ENCODE data around the gene MARCHF3.
"Not testable (repeated sequence)": the region's sequence is repeated elsewhere in the genome, so short reads cannot be mapped to it uniquely, and the experiment has no call there.

Gene MARCHF3

DNA sequence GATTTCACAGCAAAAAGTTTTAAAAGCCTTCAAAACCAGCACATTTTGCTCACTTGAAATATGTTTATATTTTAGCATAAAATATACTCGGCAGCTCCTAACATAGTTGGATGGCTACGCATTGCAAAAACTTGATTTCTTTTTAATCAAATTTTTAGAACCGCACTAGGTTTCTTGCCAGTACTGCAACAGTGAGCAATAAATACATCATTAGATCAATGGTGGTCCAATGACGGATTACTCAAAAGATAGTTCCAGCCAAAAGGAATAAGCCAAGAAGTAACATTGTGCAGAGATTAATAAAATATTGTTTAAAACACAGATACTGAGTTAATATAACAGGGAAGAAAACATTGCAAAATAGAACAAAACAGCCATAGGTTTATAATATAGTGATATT is 5.5 kb downstream of the MARCHF3 start:
- H3K4me2 ChIP-seq (ENCODE audit: low read length), result no peak overlapping the region
- no peak overlapping the region for H3K9ac ChIP-seq
- H3K27me3 ChIP-seq (ENCODE audit: control insufficient read depth, insufficient read depth, low read length), result no peaks in the 10 kb centered on the region
- H3K4me3 ChIP-seq (ENCODE audit: low read depth, low read length), result no peak overlapping the region
- H3K27ac ChIP-seq, result no peak overlapping the region
- no peak overlapping the region for H2AFZ ChIP-seq
- TF ChIP-seq, protein P1, sequence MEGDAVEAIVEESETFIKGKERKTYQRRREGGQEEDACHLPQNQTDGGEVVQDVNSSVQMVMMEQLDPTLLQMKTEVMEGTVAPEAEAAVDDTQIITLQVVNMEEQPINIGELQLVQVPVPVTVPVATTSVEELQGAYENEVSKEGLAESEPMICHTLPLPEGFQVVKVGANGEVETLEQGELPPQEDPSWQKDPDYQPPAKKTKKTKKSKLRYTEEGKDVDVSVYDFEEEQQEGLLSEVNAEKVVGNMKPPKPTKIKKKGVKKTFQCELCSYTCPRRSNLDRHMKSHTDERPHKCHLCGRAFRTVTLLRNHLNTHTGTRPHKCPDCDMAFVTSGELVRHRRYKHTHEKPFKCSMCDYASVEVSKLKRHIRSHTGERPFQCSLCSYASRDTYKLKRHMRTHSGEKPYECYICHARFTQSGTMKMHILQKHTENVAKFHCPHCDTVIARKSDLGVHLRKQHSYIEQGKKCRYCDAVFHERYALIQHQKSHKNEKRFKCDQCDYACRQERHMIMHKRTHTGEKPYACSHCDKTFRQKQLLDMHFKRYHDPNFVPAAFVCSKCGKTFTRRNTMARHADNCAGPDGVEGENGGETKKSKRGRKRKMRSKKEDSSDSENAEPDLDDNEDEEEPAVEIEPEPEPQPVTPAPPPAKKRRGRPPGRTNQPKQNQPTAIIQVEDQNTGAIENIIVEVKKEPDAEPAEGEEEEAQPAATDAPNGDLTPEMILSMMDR (IDR thresholded peaks at IDR 0.05), result no peak
- H3K79me2 ChIP-seq, result no peaks in the 10 kb centered on the region
- H3K4me1 ChIP-seq, result no peaks in the 10 kb centered on the region
- H3K36me3 ChIP-seq (ENCODE audit: control insufficient read depth, insufficient read depth, low read length), result no peaks in the 10 kb centered on the region
- H3K9me3 ChIP-seq (ENCODE audit: control insufficient read depth, low read length), result no peaks in the 10 kb centered on the region

DNA sequence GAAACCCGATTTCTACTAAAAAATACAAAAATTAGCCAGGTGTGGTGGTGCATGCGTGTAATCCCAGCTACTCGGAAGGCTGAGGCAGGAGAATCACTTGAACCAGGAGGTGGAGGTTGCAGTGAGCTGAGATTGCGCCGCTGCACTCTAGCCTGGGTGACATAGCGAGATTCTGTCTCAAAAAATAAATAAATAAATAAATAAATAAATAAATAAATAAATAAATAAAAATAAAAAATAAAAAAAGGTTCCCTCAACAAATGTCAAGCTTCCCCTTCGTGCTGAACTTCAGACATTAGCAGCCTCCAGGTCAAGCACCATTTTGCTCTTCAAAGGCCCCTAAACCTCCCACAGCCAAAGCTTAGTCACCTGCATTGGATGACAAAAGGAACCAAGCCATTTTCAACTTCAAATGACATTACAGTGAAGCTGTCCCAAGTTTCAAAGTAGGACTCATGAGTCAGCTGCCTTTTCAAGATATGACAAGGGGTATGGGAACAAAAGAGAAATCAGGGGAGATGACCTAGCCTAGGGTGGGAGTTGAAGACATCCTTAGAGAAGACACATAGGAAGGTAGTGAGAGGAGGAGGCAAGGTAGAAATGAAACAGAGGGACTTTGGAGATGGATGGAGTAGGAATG is 6.7 kb downstream of the MARCHF3 start:
- H2AFZ ChIP-seq; H3K4me1 ChIP-seq; H3K27ac ChIP-seq; H3K27me3 ChIP-seq (ENCODE audit: control insufficient read depth, insufficient read depth, low read length); H3K9me3 ChIP-seq (ENCODE audit: control insufficient read depth, low read length); H3K4me3 ChIP-seq (ENCODE audit: low read depth, low read length); H3K36me3 ChIP-seq (ENCODE audit: control insufficient read depth, insufficient read depth, low read length); H3K79me2 ChIP-seq; H3K9ac ChIP-seq; H3K4me2 ChIP-seq (ENCODE audit: low read length): not testable (repeated sequence)

DNA sequence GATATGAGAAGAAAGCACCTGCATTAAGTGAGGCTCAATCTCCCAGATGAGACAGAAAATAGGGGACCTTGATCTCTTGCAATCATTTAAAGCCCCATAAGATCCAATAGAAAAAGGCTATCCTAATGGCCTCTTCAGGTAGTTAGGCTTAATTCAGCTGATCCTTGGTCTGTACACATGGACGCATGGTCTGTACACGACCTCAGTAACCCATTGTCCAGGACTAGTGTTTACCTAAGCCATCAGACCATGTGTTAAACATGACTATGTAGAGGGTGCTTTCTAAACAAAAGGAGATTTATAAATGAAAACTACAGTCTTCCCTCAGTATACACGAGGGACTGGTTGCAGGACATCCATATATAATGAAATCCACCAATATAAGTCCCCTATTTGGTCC is 7.5 kb downstream of the MARCHF3 start:
- Histone ChIP-seq H3K4me1 (no peaks in the 10 kb centered on the region), H3K4me3 (ENCODE audit: low read depth, low read length) (no peak overlapping the region), H3K4me2 (ENCODE audit: low read length) (no peak overlapping the region), H3K9me3 (ENCODE audit: control insufficient read depth, low read length) (no peaks in the 10 kb centered on the region), H3K36me3 (ENCODE audit: control insufficient read depth, insufficient read depth, low read length) (no peaks in the 10 kb centered on the region), H3K27me3 (ENCODE audit: control insufficient read depth, insufficient read depth, low read length) (no peaks in the 10 kb centered on the region), H2AFZ (no peak overlapping the region), H3K79me2 (no peaks in the 10 kb centered on the region), H3K27ac (no peak overlapping the region), H3K9ac (no peak overlapping the region)
- TF ChIP-seq, protein P1 (IDR thresholded peaks at IDR 0.05), result no peak

DNA sequence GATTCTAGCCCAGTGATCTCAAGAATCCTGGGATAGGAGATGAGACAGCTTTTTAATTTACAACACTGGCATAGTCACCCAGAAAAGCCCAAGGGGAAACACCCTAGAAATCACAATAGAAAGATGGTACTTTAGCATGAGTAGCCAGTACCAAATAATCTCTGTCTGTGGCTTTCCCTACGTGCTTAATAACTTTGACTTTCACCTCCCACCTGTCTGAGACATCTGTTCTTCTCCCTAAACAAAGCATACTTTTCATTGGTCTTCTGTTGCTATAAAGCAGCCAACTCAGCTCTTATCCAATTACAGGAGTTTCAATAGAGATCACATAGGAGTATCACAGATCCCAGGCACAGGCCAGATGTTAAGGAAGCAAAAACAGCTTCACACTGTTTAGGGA is 10.4 kb downstream of the MARCHF3 start:
- no peak overlapping the region for H2AFZ ChIP-seq
- H3K9me3 ChIP-seq (ENCODE audit: control insufficient read depth, low read length), result no peaks in the 10 kb centered on the region
- no peak overlapping the region for H3K27ac ChIP-seq
- H3K36me3 ChIP-seq (ENCODE audit: control insufficient read depth, insufficient read depth, low read length), result no peaks in the 10 kb centered on the region
- H3K4me2 ChIP-seq (ENCODE audit: low read length), result no peak overlapping the region
- H3K4me1 ChIP-seq, result no peaks in the 10 kb centered on the region
- no peaks in the 10 kb centered on the region for H3K27me3 ChIP-seq (ENCODE audit: control insufficient read depth, insufficient read depth, low read length)
- no peaks in the 10 kb centered on the region for H3K79me2 ChIP-seq
- no peak overlapping the region for H3K9ac ChIP-seq
- H3K4me3 ChIP-seq (ENCODE audit: low read depth, low read length), result no peak overlapping the region
- TF ChIP-seq, protein P1 (IDR thresholded peaks at IDR 0.05), result no peak

DNA sequence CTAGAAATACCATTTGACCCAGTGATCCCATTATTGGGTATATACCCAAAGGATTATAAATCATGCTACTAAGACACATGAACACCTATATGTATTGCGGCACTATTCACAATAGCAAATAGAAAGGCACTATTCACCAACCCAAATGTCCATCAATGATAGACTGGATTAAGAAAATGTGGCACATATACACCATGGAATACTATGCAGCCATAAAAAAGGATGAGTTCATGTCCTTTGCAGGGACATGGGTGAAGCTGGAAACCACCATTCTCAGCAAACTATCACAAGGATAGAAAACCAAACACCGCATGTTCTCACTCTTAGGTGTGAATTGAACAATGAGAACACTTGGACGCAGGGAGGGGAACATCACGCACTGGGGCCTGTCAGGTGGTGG is 13.6 kb downstream of the MARCHF3 start:
- H3K4me3 ChIP-seq (ENCODE audit: low read depth, low read length); H3K36me3 ChIP-seq (ENCODE audit: control insufficient read depth, insufficient read depth, low read length); H3K4me2 ChIP-seq (ENCODE audit: low read length); H2AFZ ChIP-seq; H3K27ac ChIP-seq; H3K79me2 ChIP-seq; H3K27me3 ChIP-seq (ENCODE audit: control insufficient read depth, insufficient read depth, low read length); H3K9me3 ChIP-seq (ENCODE audit: control insufficient read depth, low read length); H3K4me1 ChIP-seq; H3K9ac ChIP-seq: not testable (repeated sequence)

DNA sequence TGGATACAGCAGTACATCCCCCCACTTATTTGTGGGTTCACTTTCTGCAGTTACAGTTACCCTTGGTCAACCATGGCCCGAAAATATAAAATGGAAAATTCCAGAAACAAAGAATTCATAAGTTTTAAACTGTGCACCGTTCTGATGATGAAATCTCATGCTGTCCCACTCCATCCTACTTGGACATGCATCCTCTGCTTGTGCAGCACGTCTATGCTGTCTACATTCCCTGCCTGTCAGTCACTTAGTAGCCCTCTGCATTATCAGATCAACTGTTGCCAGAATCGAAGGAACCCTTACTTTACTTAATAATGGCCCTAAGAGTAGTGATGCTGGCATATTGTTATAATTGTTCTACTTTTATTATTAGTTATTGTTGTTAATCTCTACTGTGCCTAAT is 14.6 kb downstream of the MARCHF3 start:
- no peak overlapping the region for H3K4me3 ChIP-seq (ENCODE audit: low read depth, low read length)
- no peak overlapping the region for H3K4me2 ChIP-seq (ENCODE audit: low read length)
- no peaks in the 10 kb centered on the region for H3K36me3 ChIP-seq (ENCODE audit: control insufficient read depth, insufficient read depth, low read length)
- H3K9ac ChIP-seq, result no peak overlapping the region
- no peaks in the 10 kb centered on the region for H3K27me3 ChIP-seq (ENCODE audit: control insufficient read depth, insufficient read depth, low read length)
- H3K4me1 ChIP-seq, result no peaks in the 10 kb centered on the region
- no peaks in the 10 kb centered on the region for H3K79me2 ChIP-seq
- no peak overlapping the region for H3K27ac ChIP-seq
- TF ChIP-seq, protein P1 (IDR thresholded peaks at IDR 0.05), result no peak
- H3K9me3 ChIP-seq (ENCODE audit: control insufficient read depth, low read length), result no peaks in the 10 kb centered on the region
- no peak overlapping the region for H2AFZ ChIP-seq
